WTC11 (cell line): ENCODE measurements around the gene AQP11. TPM values are rescaled to one million over a fixed set of nuclear protein-coding genes. Genes with fewer than 3 reads are reported as not detected.
A peak's percentile ranks its signal among the peaks of the same experiment; 100 is the strongest.

ENCODE experiments used
- ATAC-seq: fragments of 200-7000 bp; cut with Tn5 transposase; 2 replicates; pipeline ENCODE4 v1.10.0; 2021; ENCODE audit warnings: mild to moderate bottlenecking, moderate library complexity
- Bru-seq: library from RNA; stranded (reverse); fragments of 400-500 nt; gene quantifications from one replicate; lab custom pipeline; 2021; lab: Mats Ljungman, UMichigan
- CTCF ChIA-PET: fragments of 300-600 bp; sonication (Branson Sonifier 250); formaldehyde crosslinking; loops from one replicate; lab custom pipeline; 2021; ENCODE audit warnings: antibody characterized with exemption; lab: Charles Lee
- POLR2A ChIA-PET: fragments of 350-600 bp; sonication (Branson Sonifier 250); formaldehyde crosslinking; loops from one replicate; lab custom pipeline; 2021; ENCODE audit warnings: antibody characterized with exemption; lab: Charles Lee
- DNase-seq: peaks from one replicate; pipeline ENCODE4 v3.0.0; 2021; ENCODE audit warnings: low spot score
- H3K27ac Mint-ChIP-seq: 2 replicates; pipeline ENCODE4 v1.8.0; 2021; ENCODE audit warnings: mixed read lengths
- H3K27me3 Mint-ChIP-seq: 2 replicates; pipeline ENCODE4 v1.8.0; 2021; ENCODE audit warnings: low read depth, mild to moderate bottlenecking, moderate library complexity, mixed read lengths
- H3K36me3 Mint-ChIP-seq: 2 replicates; pipeline ENCODE4 v1.8.0; 2021; ENCODE audit warnings: mixed read lengths
- H3K4me1 Mint-ChIP-seq: 2 replicates; pipeline ENCODE4 v1.8.0; 2022; ENCODE audit warnings: mixed read lengths
- H3K4me3 Mint-ChIP-seq: 2 replicates; pipeline ENCODE4 v1.8.0; 2021; ENCODE audit warnings: mild to moderate bottlenecking, moderate library complexity, mixed read lengths
- H3K9me3 Mint-ChIP-seq: 2 replicates; pipeline ENCODE4 v1.8.0; 2021; ENCODE audit warnings: mixed read lengths
- AFF4 ChIP-seq: sonication (generic); formaldehyde crosslinking; IDR thresholded peaks from 2 replicates; pipeline ENCODE4 v1.8.1; 2023; ENCODE audit warnings: mild to moderate bottlenecking, missing genetic modification reagents, borderline replicate concordance
- CDX4 ChIP-seq: fragments of 250-450 bp; sonication (Bioruptor Pico); IDR thresholded peaks from 2 replicates; pipeline ENCODE4 v1.9.0; 2021; ENCODE audit warnings: moderate library complexity, mild to moderate bottlenecking, inconsistent platforms, borderline replicate concordance
- E2F5 ChIP-seq: sonication (generic); formaldehyde crosslinking; IDR thresholded peaks from 2 replicates; pipeline ENCODE4 v1.8.1; 2022; ENCODE audit warnings: mild to moderate bottlenecking, moderate library complexity, missing genetic modification reagents
- EMX1 ChIP-seq: fragments of 250-450 bp; sonication (Bioruptor Pico); IDR thresholded peaks from 2 replicates; pipeline ENCODE4 v1.8.0; 2021; ENCODE audit warnings: mild to moderate bottlenecking
- FOXJ3 ChIP-seq: sonication (generic); formaldehyde crosslinking; IDR thresholded peaks from 2 replicates; pipeline ENCODE4 v1.9.0; 2021; ENCODE audit warnings: missing genetic modification reagents, mild to moderate bottlenecking, borderline replicate concordance
- GRHL2 ChIP-seq: fragments of 250-450 bp; sonication (Bioruptor Pico); IDR thresholded peaks from 2 replicates; pipeline ENCODE4 v1.8.0; 2022; ENCODE audit warnings: mild to moderate bottlenecking, moderate library complexity; ENCODE audit not compliant: insufficient replicate concordance, severe bottlenecking
- HMGA2 ChIP-seq: fragments of 250-450 bp; sonication (Bioruptor Pico); IDR thresholded peaks from 2 replicates; pipeline ENCODE4 v1.4.0; 2021; ENCODE audit warnings: mild to moderate bottlenecking, moderate library complexity
- IRF2 ChIP-seq: sonication (generic); formaldehyde crosslinking; IDR thresholded peaks from 2 replicates; pipeline ENCODE4 v1.8.0; 2022; ENCODE audit warnings: low read depth, missing genetic modification reagents, borderline replicate concordance
- JAZF1 ChIP-seq: fragments of 250-450 bp; sonication (Bioruptor Pico); IDR thresholded peaks from 2 replicates; pipeline ENCODE4 v1.9.0; 2021; ENCODE audit warnings: moderate library complexity, mild to moderate bottlenecking, inconsistent platforms
- NFYB ChIP-seq: sonication (generic); formaldehyde crosslinking; conservative IDR thresholded peaks from 2 replicates; pipeline ENCODE4 v1.8.0; 2022; ENCODE audit warnings: low read depth, missing genetic modification reagents
- PRRX2 ChIP-seq: fragments of 250-450 bp; sonication (Bioruptor Pico); IDR thresholded peaks from 2 replicates; pipeline ENCODE4 v1.8.0; 2021; ENCODE audit warnings: mild to moderate bottlenecking
- RELA ChIP-seq: sonication (generic); formaldehyde crosslinking; IDR thresholded peaks from 2 replicates; pipeline ENCODE4 v1.8.1; 2022; ENCODE audit warnings: missing genetic modification reagents, mild to moderate bottlenecking, borderline replicate concordance
- RORB ChIP-seq: fragments of 250-450 bp; sonication (Bioruptor Pico); IDR thresholded peaks from 2 replicates; pipeline ENCODE4 v1.9.0; 2021; ENCODE audit warnings: mild to moderate bottlenecking
- SMAD4 ChIP-seq: sonication (generic); formaldehyde crosslinking; IDR thresholded peaks from 2 replicates; pipeline ENCODE4 v1.8.0; 2022; ENCODE audit warnings: mild to moderate bottlenecking, missing genetic modification reagents
- SP1 ChIP-seq: sonication (generic); formaldehyde crosslinking; conservative IDR thresholded peaks from 2 replicates; pipeline ENCODE4 v1.8.1; 2022; ENCODE audit warnings: missing genetic modification reagents
- ZNF138 ChIP-seq: sonication (generic); formaldehyde crosslinking; conservative IDR thresholded peaks from 2 replicates; pipeline ENCODE4 v1.8.1; 2022; ENCODE audit warnings: mild to moderate bottlenecking, moderate library complexity, missing genetic modification reagents
- ZNF219 ChIP-seq: sonication (generic); formaldehyde crosslinking; IDR thresholded peaks from 2 replicates; pipeline ENCODE4 v1.8.0; 2023; ENCODE audit warnings: missing genetic modification reagents, mild to moderate bottlenecking, borderline replicate concordance
- ZNF232 ChIP-seq: sonication (generic); formaldehyde crosslinking; IDR thresholded peaks from 2 replicates; pipeline ENCODE4 v1.8.0; 2022; ENCODE audit warnings: mild to moderate bottlenecking, missing genetic modification reagents
- ZNF317 ChIP-seq: sonication (generic); formaldehyde crosslinking; IDR thresholded peaks from 2 replicates; pipeline ENCODE4 v1.8.1; 2023; ENCODE audit warnings: low read depth, mild to moderate bottlenecking, moderate library complexity, missing genetic modification reagents, borderline replicate concordance
- ZNF671 ChIP-seq: fragments of 250-450 bp; sonication (Bioruptor Pico); IDR thresholded peaks from 2 replicates; pipeline ENCODE4 v1.8.0; 2021; ENCODE audit warnings: mild to moderate bottlenecking
- ZSCAN18 ChIP-seq: fragments of 250-450 bp; sonication (Bioruptor Pico); IDR thresholded peaks from 2 replicates; pipeline ENCODE4 v2.1.2; 2022; ENCODE audit warnings: mild to moderate bottlenecking, moderate library complexity
- long read RNA-seq, 3 experiments: library from RNA in 1 of 3; library from capped mRNA in 1 of 3; library from polyadenylated mRNA in 1 of 3; unstranded in 2 of 3; stranded (forward) in 1 of 3; transcript quantifications; one replicate each; pipeline ENCODE4 v2.0.0, GENCODE V29; 2021
- total RNA-seq: library from RNA; stranded (reverse); gene quantifications from 3 replicates; pipeline ENCODE4 v1.2.3, GENCODE V29; 2021
- TF ChIP-seq, protein P1 (sequence below): sonication (generic); formaldehyde crosslinking; conservative IDR thresholded peaks from 2 replicates; pipeline ENCODE4 v1.8.1; 2023; ENCODE audit warnings: mild to moderate bottlenecking, low read depth, missing genetic modification reagents, moderate library complexity
- TF ChIP-seq, protein P2 (sequence below): fragments of 200-600 bp; IDR thresholded peaks from 2 replicates; pipeline ENCODE4 v1.8.0; 2022; ENCODE audit warnings: antibody characterized with exemption

The AQP11 gene, protein sequence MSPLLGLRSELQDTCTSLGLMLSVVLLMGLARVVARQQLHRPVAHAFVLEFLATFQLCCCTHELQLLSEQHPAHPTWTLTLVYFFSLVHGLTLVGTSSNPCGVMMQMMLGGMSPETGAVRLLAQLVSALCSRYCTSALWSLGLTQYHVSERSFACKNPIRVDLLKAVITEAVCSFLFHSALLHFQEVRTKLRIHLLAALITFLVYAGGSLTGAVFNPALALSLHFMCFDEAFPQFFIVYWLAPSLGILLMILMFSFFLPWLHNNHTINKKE
- total RNA-seq: 0.99 to 1.6 TPM (median 1.2 TPM) in 3 replicates
- percentile 37 among the genes with signal in this experiment for Bru-seq, nascent RNA
- long read RNA-seq, experiment 1, transcript AQP11-201 (3 exons, 2,152 nt): major isoform, 5 of 8 reads
- long read RNA-seq, experiment 1, partial matches to known transcripts: 0 of 8 reads
- long read RNA-seq, experiment 1, other reads (novel, unspliced or antisense): 3 of 8 reads
- long read RNA-seq, experiment 2, partial matches to known transcripts: 0 of 3 reads
- long read RNA-seq, experiment 2, other reads (novel, unspliced or antisense): 2 of 3 reads
- long read RNA-seq, experiment 3, transcript AQP11-201 (3 exons, 2,152 nt): major isoform, 6 of 7 reads
- long read RNA-seq, experiment 3, partial matches to known transcripts: 0 of 7 reads
- long read RNA-seq, experiment 3, other reads (novel, unspliced or antisense): 1 of 7 reads

GRCh38 chr11:77589521-77590193 lies at the start of gene AQP11:
TSS of gene AQP11 (plus strand) at chr11:77589953. CDS start at chr11:77589993, 40 bp downstream.
- H3K9me3 Mint-ChIP-seq: peaks cover 22% of the 10 kb centered on the region
- H3K27ac Mint-ChIP-seq: peak within 1 kb of the TSS; percentile 81; the same call in 1 of the 2 replicates
- ATAC-seq (peak; percentile 92), DNase-seq (peak; percentile 88)
- POLR2A ChIA-PET: interaction anchor here (0.6 to 1.9 kb wide), 5 partner anchors 48 to 454 kb away, joined by 3 to 6 read pairs (median 3); partner anchors contain the start of gene CLNS1A
- peaks cover 15% of the 10 kb centered on the region for H3K36me3 Mint-ChIP-seq
- H3K4me1 Mint-ChIP-seq: peaks cover 12% of the 10 kb centered on the region
- CTCF ChIA-PET: interaction anchor here (0.6 to 2.1 kb wide), 16 partner anchors 13 to 462 kb away, joined by 3 to 9 read pairs (median 4); partner anchors contain the start of gene MYO7A
- H3K4me3 Mint-ChIP-seq: peak within 1 kb of the TSS; percentile 84
- H3K27me3 Mint-ChIP-seq: peaks cover 30% of the 10 kb centered on the region
- no peak for TF ChIP-seq EMX1
- TF ChIP-seq GRHL2 (CRISPR knock-in tag): no peak
- TF ChIP-seq ZNF317 (CRISPR knock-in tag): no peak
- TF ChIP-seq CDX4 (CRISPR knock-in tag): no peak
- TF ChIP-seq E2F5: peak; percentile 63; the same call in 1 of the 2 replicates
- no peak for TF ChIP-seq ZNF219 (CRISPR knock-in tag)
- TF ChIP-seq ZNF671 (CRISPR knock-in tag): no peak
- no peak for TF ChIP-seq RORB (CRISPR knock-in tag)
- TF ChIP-seq HMGA2 (CRISPR knock-in tag): no peak
- TF ChIP-seq NFYB (CRISPR knock-in tag): no peak
- TF ChIP-seq PRRX2 (CRISPR knock-in tag): no peak
- TF ChIP-seq, protein P1, sequence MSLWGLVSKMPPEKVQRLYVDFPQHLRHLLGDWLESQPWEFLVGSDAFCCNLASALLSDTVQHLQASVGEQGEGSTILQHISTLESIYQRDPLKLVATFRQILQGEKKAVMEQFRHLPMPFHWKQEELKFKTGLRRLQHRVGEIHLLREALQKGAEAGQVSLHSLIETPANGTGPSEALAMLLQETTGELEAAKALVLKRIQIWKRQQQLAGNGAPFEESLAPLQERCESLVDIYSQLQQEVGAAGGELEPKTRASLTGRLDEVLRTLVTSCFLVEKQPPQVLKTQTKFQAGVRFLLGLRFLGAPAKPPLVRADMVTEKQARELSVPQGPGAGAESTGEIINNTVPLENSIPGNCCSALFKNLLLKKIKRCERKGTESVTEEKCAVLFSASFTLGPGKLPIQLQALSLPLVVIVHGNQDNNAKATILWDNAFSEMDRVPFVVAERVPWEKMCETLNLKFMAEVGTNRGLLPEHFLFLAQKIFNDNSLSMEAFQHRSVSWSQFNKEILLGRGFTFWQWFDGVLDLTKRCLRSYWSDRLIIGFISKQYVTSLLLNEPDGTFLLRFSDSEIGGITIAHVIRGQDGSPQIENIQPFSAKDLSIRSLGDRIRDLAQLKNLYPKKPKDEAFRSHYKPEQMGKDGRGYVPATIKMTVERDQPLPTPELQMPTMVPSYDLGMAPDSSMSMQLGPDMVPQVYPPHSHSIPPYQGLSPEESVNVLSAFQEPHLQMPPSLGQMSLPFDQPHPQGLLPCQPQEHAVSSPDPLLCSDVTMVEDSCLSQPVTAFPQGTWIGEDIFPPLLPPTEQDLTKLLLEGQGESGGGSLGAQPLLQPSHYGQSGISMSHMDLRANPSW (CRISPR knock-in tag): 0 out of 2 replicates have a peak, but pooled peaks have one; percentile 72
- TF ChIP-seq AFF4 (CRISPR knock-in tag): no peak
- peak; percentile 62 for TF ChIP-seq SP1 (CRISPR knock-in tag)
- TF ChIP-seq RELA (CRISPR knock-in tag): peak; percentile 82; the same call in 1 of the 2 replicates
- TF ChIP-seq SMAD4 (CRISPR knock-in tag): no peak
- no peak for TF ChIP-seq FOXJ3 (CRISPR knock-in tag)
- no peak for TF ChIP-seq JAZF1 (CRISPR knock-in tag)
- TF ChIP-seq ZSCAN18 (CRISPR knock-in tag): no peak
- TF ChIP-seq ZNF232 (CRISPR knock-in tag): 0 out of 2 replicates have a peak, but pooled peaks have one; percentile 56
- 0 out of 2 replicates have a peak, but pooled peaks have one; percentile 67 for TF ChIP-seq ZNF138 (CRISPR knock-in tag)
- TF ChIP-seq, protein P2, sequence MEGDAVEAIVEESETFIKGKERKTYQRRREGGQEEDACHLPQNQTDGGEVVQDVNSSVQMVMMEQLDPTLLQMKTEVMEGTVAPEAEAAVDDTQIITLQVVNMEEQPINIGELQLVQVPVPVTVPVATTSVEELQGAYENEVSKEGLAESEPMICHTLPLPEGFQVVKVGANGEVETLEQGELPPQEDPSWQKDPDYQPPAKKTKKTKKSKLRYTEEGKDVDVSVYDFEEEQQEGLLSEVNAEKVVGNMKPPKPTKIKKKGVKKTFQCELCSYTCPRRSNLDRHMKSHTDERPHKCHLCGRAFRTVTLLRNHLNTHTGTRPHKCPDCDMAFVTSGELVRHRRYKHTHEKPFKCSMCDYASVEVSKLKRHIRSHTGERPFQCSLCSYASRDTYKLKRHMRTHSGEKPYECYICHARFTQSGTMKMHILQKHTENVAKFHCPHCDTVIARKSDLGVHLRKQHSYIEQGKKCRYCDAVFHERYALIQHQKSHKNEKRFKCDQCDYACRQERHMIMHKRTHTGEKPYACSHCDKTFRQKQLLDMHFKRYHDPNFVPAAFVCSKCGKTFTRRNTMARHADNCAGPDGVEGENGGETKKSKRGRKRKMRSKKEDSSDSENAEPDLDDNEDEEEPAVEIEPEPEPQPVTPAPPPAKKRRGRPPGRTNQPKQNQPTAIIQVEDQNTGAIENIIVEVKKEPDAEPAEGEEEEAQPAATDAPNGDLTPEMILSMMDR: no peak
- no peak for TF ChIP-seq IRF2 (CRISPR knock-in tag)
